Stimulated activated CD4-positive, alpha-beta T cell treated with anti-CD3 and anti-CD28 coated beads, Interleukin-4, amount 100 ng/mL, for 4 hours (primary cell): ENCODE measurements around the gene OMP.
A peak's percentile ranks its signal among the peaks of the same experiment; 100 is the strongest.
"Not testable (repeated sequence)": the region's sequence is repeated elsewhere in the genome, so short reads cannot be mapped to it uniquely, and the experiment has no call there.

Source experiments
- DNase-seq, 2 experiments: peaks; one replicate each; pipeline ENCODE4 v3.0.0-alpha.2; 2020

OMP gene

GRCh38 chr11:77088236-77089003 lies 14.2 kb upstream of the OMP start:
- DNase-seq = no peak

GRCh38 chr11:77089004-77089545 lies 13.6 kb upstream of the OMP start:
- no peak for DNase-seq

- no peak for DNase-seq
Measured at GRCh38 chr11:77090046-77090372, 12.6 kb upstream of the OMP start.

GRCh38 chr11:77090373-77091111 lies 12.1 kb upstream of the OMP start:
- DNase-seq = no peak

- DNase-seq = peak; percentile 70 to 74
Measured at GRCh38 chr11:77091146-77091940, 11.3 kb upstream of the OMP start.

GRCh38 chr11:77092382-77092781 lies 10.3 kb upstream of the OMP start:
- DNase-seq = no peak

GRCh38 chr11:77093056-77093891 lies 9.4 kb upstream of the OMP start:
- DNase-seq = no peak

GRCh38 chr11:77093987-77094840 lies 8.4 kb upstream of the OMP start:
- no peak for DNase-seq

GRCh38 chr11:77094841-77095365 lies 7.7 kb upstream of the OMP start:
- DNase-seq = no peak

GRCh38 chr11:77095551-77096490 lies 6.8 kb upstream of the OMP start:
- DNase-seq = no peak

- DNase-seq = no peak
Measured at GRCh38 chr11:77096591-77097019, 6.0 kb upstream of the OMP start.

GRCh38 chr11:77097180-77097579 lies 5.5 kb upstream of the OMP start:
- not testable (repeated sequence) for DNase-seq

GRCh38 chr11:77100166-77101042 lies 2.2 kb upstream of the OMP start:
- no peak for DNase-seq

GRCh38 chr11:77101043-77101537 lies 1.6 kb upstream of the OMP start:
- no peak for DNase-seq

GRCh38 chr11:77103319-77103718 lies 679 bp downstream of the OMP start:
- no peak for DNase-seq

- no peak for DNase-seq
Measured at GRCh38 chr11:77104727-77105126, 2.1 kb downstream of the OMP start.

GRCh38 chr11:77106321-77106720 lies 3.7 kb downstream of the OMP start:
- DNase-seq = no peak

GRCh38 chr11:77106759-77107158 lies 4.1 kb downstream of the OMP start:
- no peak for DNase-seq

- no peak for DNase-seq
Measured at GRCh38 chr11:77107950-77108349, 5.3 kb downstream of the OMP start.
